ENCODE measurements around the gene KRT3. TPM values are rescaled to one million over a fixed set of nuclear protein-coding genes. Genes with fewer than 3 reads are reported as not detected.

Gene KRT3
- total and polyA plus RNA-seq, 4 donors, result not detected

DNA sequence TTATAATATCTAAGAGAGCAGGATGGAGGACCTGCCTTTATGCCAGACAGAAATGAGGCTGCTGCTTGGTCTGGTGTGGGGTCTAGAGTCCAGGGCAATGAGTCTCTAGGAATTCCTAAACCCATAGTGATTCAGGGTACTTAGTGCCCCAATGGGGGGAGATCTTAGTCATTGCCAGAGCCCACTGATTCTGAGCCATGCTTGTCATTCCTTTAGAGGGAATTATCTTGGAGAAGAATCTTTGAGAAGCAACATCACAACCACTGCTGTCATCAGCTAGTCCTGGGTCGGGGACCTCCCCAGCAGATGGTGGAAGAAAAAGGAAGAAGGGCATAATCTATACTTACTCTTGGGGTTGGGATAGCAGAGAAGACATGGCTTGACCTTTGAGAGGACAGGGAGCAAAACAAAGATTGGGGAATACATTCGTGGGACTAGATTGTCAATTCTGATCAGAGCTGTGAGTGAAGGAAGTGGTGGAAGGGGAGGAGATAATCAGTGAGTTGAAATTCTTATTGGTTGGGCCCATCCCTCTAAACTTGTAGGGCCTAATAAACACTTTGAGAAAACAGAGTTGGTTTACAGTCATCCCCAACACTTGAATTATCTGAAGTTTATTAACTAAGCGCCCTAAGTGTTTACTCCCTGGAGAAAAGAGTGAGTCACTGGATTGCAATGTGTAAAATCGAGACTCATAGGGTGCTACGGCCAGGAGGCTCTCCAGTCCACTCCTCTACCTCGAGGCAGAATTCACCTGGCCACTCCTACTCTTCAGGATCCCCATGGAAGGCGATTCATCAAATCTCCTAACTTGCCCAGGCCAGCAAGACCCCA is 3.0 kb upstream of the KRT3 start (continued):
- no peak for TF ChIP-seq RAD21 (IDR thresholded peaks at IDR 0.05)
- TF ChIP-seq FOXA1 (IDR thresholded peaks at IDR 0.05), result no peak
- TF ChIP-seq MAX (IDR thresholded peaks at IDR 0.05), result no peak
- TF ChIP-seq YY1 (IDR thresholded peaks at IDR 0.05), result no peak
- TF ChIP-seq ATF3 (IDR thresholded peaks at IDR 0.05), result no peak
- TF ChIP-seq HNF4G (IDR thresholded peaks at IDR 0.05), result no peak
- TF ChIP-seq FOXA2 (IDR thresholded peaks at IDR 0.05), result no peak
- no peak for TF ChIP-seq RXRA (IDR thresholded peaks at IDR 0.05)
- TF ChIP-seq TAF1 (conservative IDR thresholded peaks at IDR 0.05), result no peak
- TF ChIP-seq SP1 (IDR thresholded peaks at IDR 0.05), result no peak

- H3K4me1 ChIP-seq (ENCODE audit: control insufficient read depth in 4 of 4, insufficient read depth in 4 of 4, low read length in 3 of 4), result no peaks in the 10 kb centered on the region
- no peaks in the 10 kb centered on the region for H3K36me3 ChIP-seq (ENCODE audit: control insufficient read depth in 4 of 4, insufficient read depth in 3 of 4, low read depth in 1 of 4, low read length in 3 of 4)
- H3K9ac ChIP-seq (ENCODE audit: low read depth in 1 of 2, low read length in 2 of 2), result no peak overlapping the region
- no peak for DNase-seq (ENCODE audit: low spot score)
- H3K4me3 ChIP-seq (ENCODE audit: low read depth in 1 of 3, low read length in 3 of 3), result no peak overlapping the region
- TF ChIP-seq MAX (IDR thresholded peaks at IDR 0.05), result no peak
- TF ChIP-seq RXRA (IDR thresholded peaks at IDR 0.05), result no peak
- TF ChIP-seq RAD21 (IDR thresholded peaks at IDR 0.05), result no peak
- TF ChIP-seq YY1 (IDR thresholded peaks at IDR 0.05), result no peak
- no peak for TF ChIP-seq REST (IDR thresholded peaks at IDR 0.05)
- no peak for TF ChIP-seq TAF1 (conservative IDR thresholded peaks at IDR 0.05)
- no peak for TF ChIP-seq GABPA (IDR thresholded peaks at IDR 0.05 in 1 of 2, conservative IDR thresholded peaks at IDR 0.05 in 1 of 2)
- TF ChIP-seq EGR1 (IDR thresholded peaks at IDR 0.05; ENCODE audit: low read depth in 2 of 2), result no peak
- TF ChIP-seq ATF3 (IDR thresholded peaks at IDR 0.05), result no peak
- TF ChIP-seq HNF4G (IDR thresholded peaks at IDR 0.05), result no peak
- no peak for TF ChIP-seq FOXA2 (IDR thresholded peaks at IDR 0.05)
- no peak for TF ChIP-seq SP1 (IDR thresholded peaks at IDR 0.05)
- no peak for TF ChIP-seq HNF4A (conservative IDR thresholded peaks at IDR 0.05)
- TF ChIP-seq, protein P1, sequence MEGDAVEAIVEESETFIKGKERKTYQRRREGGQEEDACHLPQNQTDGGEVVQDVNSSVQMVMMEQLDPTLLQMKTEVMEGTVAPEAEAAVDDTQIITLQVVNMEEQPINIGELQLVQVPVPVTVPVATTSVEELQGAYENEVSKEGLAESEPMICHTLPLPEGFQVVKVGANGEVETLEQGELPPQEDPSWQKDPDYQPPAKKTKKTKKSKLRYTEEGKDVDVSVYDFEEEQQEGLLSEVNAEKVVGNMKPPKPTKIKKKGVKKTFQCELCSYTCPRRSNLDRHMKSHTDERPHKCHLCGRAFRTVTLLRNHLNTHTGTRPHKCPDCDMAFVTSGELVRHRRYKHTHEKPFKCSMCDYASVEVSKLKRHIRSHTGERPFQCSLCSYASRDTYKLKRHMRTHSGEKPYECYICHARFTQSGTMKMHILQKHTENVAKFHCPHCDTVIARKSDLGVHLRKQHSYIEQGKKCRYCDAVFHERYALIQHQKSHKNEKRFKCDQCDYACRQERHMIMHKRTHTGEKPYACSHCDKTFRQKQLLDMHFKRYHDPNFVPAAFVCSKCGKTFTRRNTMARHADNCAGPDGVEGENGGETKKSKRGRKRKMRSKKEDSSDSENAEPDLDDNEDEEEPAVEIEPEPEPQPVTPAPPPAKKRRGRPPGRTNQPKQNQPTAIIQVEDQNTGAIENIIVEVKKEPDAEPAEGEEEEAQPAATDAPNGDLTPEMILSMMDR (IDR thresholded peaks at IDR 0.05; ENCODE audit: low read depth, low read length, missing input control), result no peak
- TF ChIP-seq, protein P2, sequence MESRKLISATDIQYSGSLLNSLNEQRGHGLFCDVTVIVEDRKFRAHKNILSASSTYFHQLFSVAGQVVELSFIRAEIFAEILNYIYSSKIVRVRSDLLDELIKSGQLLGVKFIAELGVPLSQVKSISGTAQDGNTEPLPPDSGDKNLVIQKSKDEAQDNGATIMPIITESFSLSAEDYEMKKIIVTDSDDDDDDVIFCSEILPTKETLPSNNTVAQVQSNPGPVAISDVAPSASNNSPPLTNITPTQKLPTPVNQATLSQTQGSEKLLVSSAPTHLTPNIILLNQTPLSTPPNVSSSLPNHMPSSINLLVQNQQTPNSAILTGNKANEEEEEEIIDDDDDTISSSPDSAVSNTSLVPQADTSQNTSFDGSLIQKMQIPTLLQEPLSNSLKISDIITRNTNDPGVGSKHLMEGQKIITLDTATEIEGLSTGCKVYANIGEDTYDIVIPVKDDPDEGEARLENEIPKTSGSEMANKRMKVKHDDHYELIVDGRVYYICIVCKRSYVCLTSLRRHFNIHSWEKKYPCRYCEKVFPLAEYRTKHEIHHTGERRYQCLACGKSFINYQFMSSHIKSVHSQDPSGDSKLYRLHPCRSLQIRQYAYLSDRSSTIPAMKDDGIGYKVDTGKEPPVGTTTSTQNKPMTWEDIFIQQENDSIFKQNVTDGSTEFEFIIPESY (IDR thresholded peaks at IDR 0.05), result no peak
- TF ChIP-seq NR2F2 (IDR thresholded peaks at IDR 0.05), result no peak
- no peak overlapping the region for H3K27ac ChIP-seq (ENCODE audit: low read depth in 1 of 2, low read length in 2 of 2)
- no peaks in the 10 kb centered on the region for H3K9me3 ChIP-seq (ENCODE audit: control insufficient read depth in 4 of 4, low read length in 3 of 4)
- 85% methylated on average over 4 of the region's 4 CpGs for WGBS
- H3K27me3 ChIP-seq (ENCODE audit: control insufficient read depth in 4 of 4, insufficient read depth in 4 of 4, low read length in 3 of 4), result no peaks in the 10 kb centered on the region
Observed at GRCh38 chr12:52798003-52798670, 2.2 kb upstream of the KRT3 start.

Data from liver (tissue), 9 donors.